Neural progenitor cell (in vitro differentiated cells): ENCODE results near the gene DTNB.

Experiments used
- CTCF ChIP-seq: fragments of 200-600 bp; sonication (generic); IDR thresholded peaks from 2 replicates; pipeline ENCODE4 v1.5.1; 2017; ENCODE audit warnings: antibody characterized with exemption, mild to moderate bottlenecking
- EZH2phosphoT487 ChIP-seq: fragments of 200-600 bp; sonication (generic); IDR thresholded peaks from 2 replicates; pipeline ENCODE4 v1.6.1; 2017; ENCODE audit warnings: antibody characterized with exemption

GRCh38 chr2:25330273-25330672 is 343.1 kb downstream of the DTNB start:
- TF ChIP-seq CTCF (no peak), EZH2phosphoT487 (no peak)
